GM23248 (cell line): ENCODE data around the gene STPG1. TPM values are rescaled to one million over a fixed set of nuclear protein-coding genes. Genes with fewer than 3 reads are reported as not detected.
A peak's percentile ranks its signal among the peaks of the same experiment; 100 is the strongest.

ENCODE experiments used
- DNase-seq: peaks from one replicate; pipeline ENCODE4 v3.0.0-alpha.2; 2015
- H2AFZ ChIP-seq: fragments of 200-600 bp; sonication (generic); 2 replicates; pipeline ENCODE4 v1.6.1; 2016; ENCODE audit warnings: antibody characterized with exemption
- H3F3A ChIP-seq: fragments of 200-600 bp; sonication (generic); 2 replicates; pipeline ENCODE4 v1.6.1; 2016; ENCODE audit warnings: mild to moderate bottlenecking, antibody characterized with exemption, mixed run types; ENCODE audit not compliant: insufficient read depth
- H3K27ac ChIP-seq: fragments of 200-600 bp; sonication (generic); 2 replicates; pipeline ENCODE4 v1.5.1; 2016; ENCODE audit warnings: mild to moderate bottlenecking
- H3K27me3 ChIP-seq: fragments of 200-600 bp; sonication (generic); replicated peaks from 2 replicates; pipeline ENCODE4 v1.6.1; 2016; ENCODE audit warnings: mild to moderate bottlenecking; ENCODE audit not compliant: insufficient read depth
- H3K36me3 ChIP-seq: fragments of 200-600 bp; sonication (generic); 2 replicates; pipeline ENCODE4 v1.6.1; 2016; ENCODE audit warnings: low read depth, mild to moderate bottlenecking
- H3K4me1 ChIP-seq: fragments of 200-600 bp; sonication (generic); 2 replicates; pipeline ENCODE4 v1.6.1; 2016; ENCODE audit warnings: mild to moderate bottlenecking; ENCODE audit not compliant: insufficient read depth
- H3K4me2 ChIP-seq: fragments of 200-600 bp; sonication (generic); one replicate; pipeline ENCODE4 v1.6.1; 2016; ENCODE audit warnings: mild to moderate bottlenecking; ENCODE audit not compliant: unreplicated experiment
- H3K4me3 ChIP-seq: fragments of 200-600 bp; sonication (generic); 2 replicates; pipeline ENCODE4 v1.5.1; 2016; ENCODE audit warnings: mild to moderate bottlenecking
- H3K79me2 ChIP-seq: fragments of 200-600 bp; sonication (generic); 2 replicates; pipeline ENCODE4 v1.6.1; 2016; ENCODE audit warnings: mild to moderate bottlenecking; ENCODE audit not compliant: insufficient read depth
- H3K9ac ChIP-seq: fragments of 200-600 bp; sonication (generic); 2 replicates; pipeline ENCODE4 v1.6.1; 2016; ENCODE audit warnings: mild to moderate bottlenecking
- H3K9me2 ChIP-seq: fragments of 200-600 bp; sonication (generic); 2 replicates; pipeline ENCODE4 v1.6.1; 2016; ENCODE audit warnings: mixed run types, mild to moderate bottlenecking, moderate library complexity; ENCODE audit not compliant: insufficient read depth
- H3K9me3 ChIP-seq: fragments of 200-600 bp; sonication (generic); one replicate; pipeline ENCODE4 v1.6.1; 2017; ENCODE audit warnings: low read depth
- H4K20me1 ChIP-seq: fragments of 200-600 bp; sonication (generic); 2 replicates; pipeline ENCODE4 v1.6.0; 2016; ENCODE audit not compliant: insufficient read depth
- EZH2 ChIP-seq: fragments of 200-600 bp; sonication (generic); IDR thresholded peaks from 2 replicates; pipeline ENCODE4 v1.6.1; 2018; ENCODE audit warnings: antibody characterized with exemption, mild to moderate bottlenecking; ENCODE audit not compliant: insufficient read depth, poor library complexity, severe bottlenecking
- EZH2phosphoT487 ChIP-seq: fragments of 200-600 bp; sonication (generic); IDR thresholded peaks from 2 replicates; pipeline ENCODE4 v1.6.1; 2018; ENCODE audit warnings: antibody characterized with exemption, moderate library complexity, mild to moderate bottlenecking, low read depth; ENCODE audit not compliant: insufficient read depth
- WGBS, 2 experiments: methylation state at CpG; one replicate each; pipeline ENCODE4 v1.1.6; 2015 to 2017; ENCODE audit warnings: low lambda C conversion rate in 2 of 2, low coverage in 1 of 2; ENCODE audit errors: missing lambda C conversion rate in 2 of 2; 5-methylcytosine and 5-hydroxymethylcytosine counted together
- in situ Hi-C: fragments of 300-500 bp; cut with MboI; formaldehyde crosslinking; loops from 2 replicates; pipeline ENCODE4 v1.15.0; 2020
- polyA plus RNA-seq: library from polyadenylated mRNA; unstranded; fragments of >200 nt; fragmentation: Nextera tagmentation; extraction: Ambion mirVana; gene quantifications from 2 replicates; pipeline ENCODE4 v1.2.1, GENCODE V29; 2016
- total RNA-seq: library from RNA; depleted of rRNA; stranded (reverse); fragments of >200 nt; shearing (Covaris generic); gene quantifications from 2 replicates; pipeline ENCODE4 v1.2.3, GENCODE V29; 2014

Gene STPG1
- total and polyA plus RNA-seq, 2 experiments from 2014 or later = 7.9 to 9.2 TPM

DNA sequence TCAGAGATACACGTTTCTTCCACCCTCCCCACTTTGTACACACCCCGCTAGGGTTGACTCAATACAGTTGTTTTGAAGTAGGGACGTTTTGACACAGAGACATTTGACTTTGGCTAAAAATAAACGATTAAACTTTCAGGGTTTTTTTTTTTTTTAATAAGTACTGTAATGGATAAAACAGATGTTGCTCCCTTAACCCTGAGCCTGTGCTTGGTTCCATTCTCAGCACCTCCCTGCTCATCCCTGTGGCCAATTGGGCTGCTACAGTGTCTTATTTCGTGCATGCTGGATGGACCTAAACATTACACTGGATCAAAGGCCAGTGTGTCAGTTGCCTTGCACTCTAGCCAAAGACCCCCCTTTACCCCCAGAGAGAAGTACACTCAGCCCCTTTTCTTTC lies 77.5 kb downstream of the STPG1 start:
- no peak overlapping the region for H2AFZ ChIP-seq
- H3K27ac ChIP-seq = no peak overlapping the region
- no peaks in the 10 kb centered on the region for H3K9me2 ChIP-seq
- H4K20me1 ChIP-seq = no peaks in the 10 kb centered on the region
- peaks cover 3% of the 10 kb centered on the region; the same call in 1 of the 2 replicates for H3F3A ChIP-seq
- no peak for DNase-seq
- no peak overlapping the region for H3K9ac ChIP-seq
- no peaks in the 10 kb centered on the region for H3K9me3 ChIP-seq
- H3K27me3 ChIP-seq = no peaks in the 10 kb centered on the region
- no peak overlapping the region for H3K4me2 ChIP-seq
- in situ Hi-C loops = no loop called here
- WGBS, 2 experiments = 27 to 29% methylated on average over 5 of the region's 5 CpGs
- no peaks in the 10 kb centered on the region for H3K4me1 ChIP-seq
- no peaks in the 10 kb centered on the region for H3K79me2 ChIP-seq
- no peak overlapping the region for H3K4me3 ChIP-seq
- no peaks in the 10 kb centered on the region for H3K36me3 ChIP-seq
- TF ChIP-seq EZH2 = no peak
- no peak for TF ChIP-seq EZH2phosphoT487

- in situ Hi-C loops = no loop called here
- no peak for DNase-seq
- no peak overlapping the region for H3K9ac ChIP-seq
- peaks cover 27% of the 10 kb centered on the region for H3K4me1 ChIP-seq
- no peak overlapping the region for H3K27ac ChIP-seq
- H3K27me3 ChIP-seq = no peaks in the 10 kb centered on the region
- H3F3A ChIP-seq = peaks cover 20% of the 10 kb centered on the region
- no peaks in the 10 kb centered on the region for H3K79me2 ChIP-seq
- H3K9me2 ChIP-seq = no peaks in the 10 kb centered on the region
- TF ChIP-seq EZH2 (no peak), EZH2phosphoT487 (no peak)
- H3K4me2 ChIP-seq = no peak overlapping the region
- H3K4me3 ChIP-seq = no peak overlapping the region
- H3K36me3 ChIP-seq = no peaks in the 10 kb centered on the region
- no peaks in the 10 kb centered on the region for H3K9me3 ChIP-seq
- no peak overlapping the region for H2AFZ ChIP-seq
- no peaks in the 10 kb centered on the region for H4K20me1 ChIP-seq
- 63 to 72% methylated on average over 7 of the region's 7 CpGs for WGBS, 2 experiments
Measured at GRCh38 chr1:24331961-24332673, 81.5 kb downstream of the STPG1 start.

DNA sequence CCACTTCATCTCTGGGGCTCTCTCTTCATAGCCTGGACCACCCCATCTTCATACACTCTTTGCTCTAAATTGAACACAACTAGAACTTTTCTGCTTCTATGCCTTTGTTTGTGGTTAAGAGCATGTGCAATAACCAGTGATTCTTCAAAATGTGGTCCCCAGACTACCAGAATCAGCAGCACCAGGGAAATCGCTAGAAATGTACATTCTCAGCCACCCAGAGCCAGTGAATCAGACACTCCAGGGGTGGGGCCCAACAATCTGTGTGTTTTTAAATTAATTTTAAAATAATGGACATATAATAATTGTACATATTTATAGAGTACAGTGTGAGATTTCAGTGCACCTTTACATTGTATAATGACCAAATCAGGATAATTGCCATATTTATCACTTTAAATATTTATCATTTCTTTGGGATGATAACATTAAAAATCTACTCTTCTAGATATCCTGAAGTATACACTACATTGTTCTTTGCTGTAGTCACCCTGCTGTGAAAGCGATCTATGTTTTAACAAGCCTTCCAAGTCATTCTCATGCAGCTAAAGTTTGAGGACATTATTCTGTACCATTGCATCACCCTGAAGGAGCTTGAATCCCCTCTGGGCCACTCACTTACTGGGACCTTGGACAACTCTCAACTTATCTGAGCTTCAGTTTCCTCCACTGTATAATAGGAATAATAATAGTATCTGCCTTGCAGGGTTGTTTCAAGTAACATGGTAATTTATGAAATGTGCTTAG lies 83.6 kb downstream of the STPG1 start:
- DNase-seq = peak; percentile 61
- Histone ChIP-seq H3K9me2 (no peaks in the 10 kb centered on the region), H3K4me1 (peaks cover 27% of the 10 kb centered on the region), H2AFZ (no peak overlapping the region), H3K4me2 (no peak overlapping the region), H3K9ac (no peak overlapping the region), H4K20me1 (no peaks in the 10 kb centered on the region), H3K27me3 (no peaks in the 10 kb centered on the region), H3K27ac (peak overlapping the region; percentile 3; the same call in 1 of the 2 replicates), H3K4me3 (no peak overlapping the region), H3K79me2 (no peaks in the 10 kb centered on the region), H3K36me3 (no peaks in the 10 kb centered on the region), H3K9me3 (no peaks in the 10 kb centered on the region), H3F3A (peaks cover 20% of the 10 kb centered on the region)
- WGBS, 2 experiments = 55 to 68% methylated on average over 2 of the region's 2 CpGs
- no peak for TF ChIP-seq EZH2
- no peak for TF ChIP-seq EZH2phosphoT487
- in situ Hi-C loops = no loop called here

DNA sequence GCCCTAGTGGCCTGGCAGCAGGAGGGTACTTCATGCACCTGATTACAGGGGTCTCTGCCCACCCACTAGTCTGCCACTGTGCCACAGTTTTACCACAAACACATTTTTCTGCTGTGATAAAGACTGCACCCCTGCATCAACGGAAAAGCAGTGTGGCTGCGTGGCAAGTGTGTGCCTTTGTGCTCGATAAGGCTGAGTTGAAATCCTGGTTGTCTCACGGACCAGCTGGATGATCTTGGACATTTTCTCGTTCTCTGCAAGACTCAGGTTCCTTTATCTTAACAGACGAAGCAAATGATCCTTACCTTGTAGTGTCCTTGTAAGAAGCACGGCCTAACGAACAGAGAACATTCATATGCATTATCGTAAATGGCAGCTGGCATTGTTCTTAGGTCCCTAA lies 84.3 kb downstream of the STPG1 start:
- Histone ChIP-seq H3K9ac (no peak overlapping the region), H3K27me3 (no peaks in the 10 kb centered on the region), H4K20me1 (no peaks in the 10 kb centered on the region), H3K9me3 (no peaks in the 10 kb centered on the region), H3K4me1 (peaks cover 27% of the 10 kb centered on the region), H3K36me3 (no peaks in the 10 kb centered on the region), H3K4me2 (no peak overlapping the region), H3K79me2 (no peaks in the 10 kb centered on the region), H3K4me3 (no peak overlapping the region), H3K9me2 (no peaks in the 10 kb centered on the region), H2AFZ (no peak overlapping the region), H3F3A (peaks cover 20% of the 10 kb centered on the region), H3K27ac (no peak overlapping the region)
- TF ChIP-seq EZH2phosphoT487 (no peak), EZH2 (no peak)
- whole genome bisulfite sequencing, 2 experiments = 86 to 87% methylated on average over 9 of the region's 9 CpGs
- no peak for DNase-seq
- in situ Hi-C loops = no loop called here
